Neuronal stem cell (in vitro differentiated cells): ENCODE measurements around the gene P2RX7. TPM values are rescaled to one million over a fixed set of nuclear protein-coding genes. Genes with fewer than 3 reads are reported as not detected.
A peak's percentile ranks its signal among the peaks of the same experiment; 100 is the strongest.

ENCODE experiments used
- DNase-seq: peaks from one replicate; pipeline ENCODE4 v3.0.0-alpha.2; 2013; ENCODE audit warnings: low spot score
- H2AFZ ChIP-seq: one replicate; pipeline ENCODE4 v1.6.1; 2013; ENCODE audit warnings: mild to moderate bottlenecking, low read length, inconsistent platforms
- H2AK5ac ChIP-seq: 2 replicates; pipeline ENCODE4 v1.6.1; 2013; ENCODE audit warnings: low read depth, mild to moderate bottlenecking, inconsistent platforms, low read length, moderate library complexity, mixed read lengths
- H2BK120ac ChIP-seq: 2 replicates; pipeline ENCODE4 v1.6.1; 2013; ENCODE audit warnings: low read depth, mild to moderate bottlenecking, inconsistent platforms, low read length, moderate library complexity, mixed read lengths
- H2BK12ac ChIP-seq: one replicate; pipeline ENCODE4 v1.6.1; 2013; ENCODE audit warnings: low read length, inconsistent platforms
- H2BK15ac ChIP-seq: 2 replicates; pipeline ENCODE4 v1.6.1; 2013; ENCODE audit warnings: mild to moderate bottlenecking, low read length, inconsistent platforms, mixed read lengths
- H2BK5ac ChIP-seq: one replicate; pipeline ENCODE4 v1.6.1; 2013; ENCODE audit warnings: inconsistent platforms, mild to moderate bottlenecking, low read length, moderate library complexity
- H3K14ac ChIP-seq: one replicate; pipeline ENCODE4 v1.6.1; 2013; ENCODE audit warnings: low read length, inconsistent platforms
- H3K18ac ChIP-seq: 2 replicates; pipeline ENCODE4 v1.6.1; 2013; ENCODE audit warnings: low read length, inconsistent platforms
- H3K23ac ChIP-seq: 2 replicates; pipeline ENCODE4 v1.6.1; 2013; ENCODE audit warnings: low read depth, mild to moderate bottlenecking, mixed read lengths, low read length, inconsistent platforms; ENCODE audit not compliant: poor library complexity
- H3K27ac ChIP-seq: replicated peaks from 3 replicates; pipeline ENCODE4 v1.5.1; 2013; ENCODE audit warnings: low read length, inconsistent platforms
- H3K27me3 ChIP-seq, 3 experiments: 2 replicates each; pipeline ENCODE4 v1.6.1; 2013; ENCODE audit warnings: low read length in 3 of 3, mild to moderate bottlenecking in 2 of 3, inconsistent platforms in 1 of 3, low read depth in 1 of 3, mixed read lengths in 1 of 3, moderate library complexity in 1 of 3; ENCODE audit not compliant: control insufficient read depth in 3 of 3, insufficient read depth in 3 of 3
- H3K36me3 ChIP-seq, 2 donors: replicated peaks in 1 of 2; 2 replicates each; pipeline ENCODE4 v1.6.1; 2013; ENCODE audit warnings: low read length in 2 of 2; ENCODE audit not compliant: control insufficient read depth in 2 of 2, insufficient read depth in 2 of 2
- H3K4ac ChIP-seq: 2 replicates; pipeline ENCODE4 v1.6.1; 2013; ENCODE audit warnings: inconsistent platforms, mild to moderate bottlenecking, low read length, moderate library complexity
- H3K4me1 ChIP-seq, 2 donors: 1 replicate in 1 of 2; 2 replicates in 1 of 2; pipeline ENCODE4 v1.6.1; 2013; ENCODE audit warnings: low read length in 2 of 2, low read depth in 1 of 2; ENCODE audit not compliant: control insufficient read depth in 2 of 2, insufficient read depth in 1 of 2
- H3K4me2 ChIP-seq: one replicate; pipeline ENCODE4 v1.6.1; 2013; ENCODE audit warnings: mild to moderate bottlenecking, low read length, inconsistent platforms; ENCODE audit not compliant: insufficient read depth, poor library complexity, severe bottlenecking
- H3K4me3 ChIP-seq, 2 donors: 2 replicates each; pipeline ENCODE4 v1.5.1; 2013; ENCODE audit warnings: low read length in 2 of 2, mild to moderate bottlenecking in 2 of 2, inconsistent platforms in 1 of 2, moderate library complexity in 1 of 2
- H3K79me1 ChIP-seq: one replicate; pipeline ENCODE4 v1.6.1; 2013; ENCODE audit warnings: low read depth, mild to moderate bottlenecking, inconsistent platforms, low read length, moderate library complexity
- H3K9ac ChIP-seq: one replicate; pipeline ENCODE4 v1.6.1; 2013; ENCODE audit warnings: mild to moderate bottlenecking, low read depth, low read length, inconsistent platforms; ENCODE audit not compliant: poor library complexity
- H3K9me3 ChIP-seq, 2 donors: replicated peaks in 1 of 2; 2 replicates each; pipeline versions ENCODE3 to v1.6.1; 2013; ENCODE audit warnings: low read length in 2 of 2, mild to moderate bottlenecking in 2 of 2, inconsistent platforms in 1 of 2, low read depth in 1 of 2, mixed read lengths in 1 of 2, moderate library complexity in 1 of 2; ENCODE audit not compliant: control insufficient read depth in 2 of 2, insufficient read depth in 1 of 2
- H4K8ac ChIP-seq: one replicate; pipeline ENCODE4 v1.6.1; 2013; ENCODE audit warnings: low read depth, mild to moderate bottlenecking, inconsistent platforms, low read length, moderate library complexity
- H4K91ac ChIP-seq: one replicate; pipeline ENCODE4 v1.6.1; 2013; ENCODE audit warnings: low read length, low read depth, mild to moderate bottlenecking, inconsistent platforms; ENCODE audit not compliant: poor library complexity
- WGBS, 2 donors: extraction: QIAGEN DNeasy Blood & Tissue Kit; methylation state at CpG; one replicate each; pipeline ENCODE4 v1.1.7; 2013; ENCODE audit warnings: missing lambda C conversion rate in 2 of 2, mixed read lengths in 1 of 2; ENCODE audit not compliant: insufficient read length in 2 of 2, insufficient replicate concordance in 1 of 2; ENCODE audit errors: extremely low coverage in 2 of 2; 5-methylcytosine and 5-hydroxymethylcytosine counted together
- polyA plus RNA-seq, 2 experiments: library from polyadenylated mRNA; stranded (reverse); fragments of 200-250 nt; gene quantifications; one replicate each; pipeline ENCODE4 v1.2.3, GENCODE V29; 2013

Gene P2RX7
- 0.20 TPM for polyA plus RNA-seq (2013, experiment 1 of 2)
- 0.37 TPM for polyA plus RNA-seq (2013, experiment 2 of 2)

GRCh38 chr12:121132601-121133481 lies at the start of gene P2RX7:
Gene P2RX7, plus strand, starts transcription at chr12:121132876. Its CDS starts 95 bp downstream, at chr12:121132971.
- Histone ChIP-seq H2BK5ac (no peak within 1 kb of the TSS), H4K91ac (no peak within 1 kb of the TSS), H2BK12ac (no peak within 1 kb of the TSS), H2BK15ac (no peak within 1 kb of the TSS), H3K79me1 (peaks cover 1% of the 10 kb centered on the region), H3K4me3 (peak within 1 kb of the TSS in 1 of 2 donors; percentile 51), H3K4me1 (peaks cover 4 to 7% of the 10 kb centered on the region in 2 donors), H3K23ac (no peak within 1 kb of the TSS), H3K18ac (peak within 1 kb of the TSS; percentile 30), H3K27ac (no peak within 1 kb of the TSS), H3K14ac (no peak within 1 kb of the TSS), H2AK5ac (no peak within 1 kb of the TSS), H3K36me3 (no peaks in the 10 kb centered on the region), H3K4me2 (peak within 1 kb of the TSS; percentile 52), H3K9me3 (peaks cover 0 to under 1% of the 10 kb centered on the region in 2 donors), H3K9ac (peak within 1 kb of the TSS; percentile 32), H2AFZ (peak within 1 kb of the TSS; percentile 84), H2BK120ac (no peak within 1 kb of the TSS), H3K27me3 (peaks cover 0 to 29% (median 0%) of the 10 kb centered on the region in 3 experiments), H3K4ac (no peak within 1 kb of the TSS), H4K8ac (no peak within 1 kb of the TSS)
- WGBS, 2 donors = no CpG with 5 or more reads among the region's 25 CpGs
- no peak for DNase-seq

- Histone ChIP-seq H3K27me3 (peaks cover 0 to 11% (median 0%) of the 10 kb centered on the region in 3 experiments), H2BK5ac (no peak overlapping the region), H3K9me3 (peaks cover 3% of the 10 kb centered on the region in 2 donors), H2BK12ac (no peak overlapping the region), H3K4ac (no peak overlapping the region), H2BK15ac (no peak overlapping the region), H4K91ac (no peak overlapping the region), H2BK120ac (no peak overlapping the region), H3K9ac (no peak overlapping the region), H3K27ac (no peak overlapping the region), H3K23ac (no peak overlapping the region), H3K79me1 (no peaks in the 10 kb centered on the region), H3K14ac (no peak overlapping the region), H3K4me3 (no peak overlapping the region), H2AK5ac (no peak overlapping the region), H4K8ac (no peak overlapping the region), H3K18ac (no peak overlapping the region), H3K36me3 (no peaks in the 10 kb centered on the region), H3K4me1 (peaks cover 0 to 6% of the 10 kb centered on the region in 2 donors), H2AFZ (peak overlapping the region; percentile 60), H3K4me2 (no peak overlapping the region)
- WGBS, 2 donors = no CpG with 5 or more reads among the region's 3 CpGs
- no peak for DNase-seq
Observed at GRCh38 chr12:121084229-121084628, 48.4 kb upstream of the P2RX7 start.

- no CpG with 5 or more reads among the region's 4 CpGs for WGBS, 2 donors
- H3K27ac ChIP-seq = no peak overlapping the region
- no peak overlapping the region for H3K23ac ChIP-seq
- H3K4me3 ChIP-seq = no peak overlapping the region
- H3K4me2 ChIP-seq = no peak overlapping the region
- H3K4ac ChIP-seq = no peak overlapping the region
- H2BK15ac ChIP-seq = no peak overlapping the region
- H3K27me3 ChIP-seq = peaks cover 0 to 11% (median 0%) of the 10 kb centered on the region in 3 experiments
- H2AK5ac ChIP-seq = no peak overlapping the region
- H3K36me3 ChIP-seq = no peaks in the 10 kb centered on the region
- no peak overlapping the region for H3K9ac ChIP-seq
- no peak overlapping the region for H4K91ac ChIP-seq
- peaks cover 1 to 3% of the 10 kb centered on the region in 2 donors for H3K9me3 ChIP-seq
- peak overlapping the region; percentile 60 for H2AFZ ChIP-seq
- H2BK120ac ChIP-seq = no peak overlapping the region
- H2BK5ac ChIP-seq = no peak overlapping the region
- H4K8ac ChIP-seq = no peak overlapping the region
- H3K18ac ChIP-seq = no peak overlapping the region
- H3K4me1 ChIP-seq = peaks cover 0 to 6% of the 10 kb centered on the region in 2 donors
- H3K14ac ChIP-seq = no peak overlapping the region
- no peak overlapping the region for H2BK12ac ChIP-seq
- H3K79me1 ChIP-seq = no peaks in the 10 kb centered on the region
- no peak for DNase-seq
Observed at GRCh38 chr12:121085069-121085468, 47.6 kb upstream of the P2RX7 start.
